Stimulated activated CD8-positive, alpha-beta memory T cell treated with anti-CD3 and anti-CD28 coated beads, Interleukin-2, amount 100 ng/mL, for 1 hour (primary cell): Measurements from ENCODE around the gene ATIC.

ENCODE experiments used
- DNase-seq, 2 donors: peaks; one replicate each; pipeline ENCODE4 v3.0.0-alpha.2; 2020; ENCODE audit warnings: low read depth in 2 of 2

The ATIC gene

GRCh38 chr2:215399067-215399716 is 87.3 kb downstream of the ATIC start:
- DNase-seq = no peak
